GM15510 (cell line): ENCODE data around the gene DAO.

Experiments used
- POLR2A ChIP-seq: IDR thresholded peaks from 3 replicates; pipeline ENCODE4 v1.6.1; 2011; ENCODE audit warnings: borderline replicate concordance; ENCODE audit not compliant: insufficient read length; ENCODE audit errors: extremely low read depth

Gene DAO

GRCh38 chr12:108928695-108929094 is 48.8 kb downstream of the DAO start:
- no peak for TF ChIP-seq POLR2A

GRCh38 chr12:108930155-108930554 is 50.3 kb downstream of the DAO start:
- TF ChIP-seq POLR2A = no peak

DNA sequence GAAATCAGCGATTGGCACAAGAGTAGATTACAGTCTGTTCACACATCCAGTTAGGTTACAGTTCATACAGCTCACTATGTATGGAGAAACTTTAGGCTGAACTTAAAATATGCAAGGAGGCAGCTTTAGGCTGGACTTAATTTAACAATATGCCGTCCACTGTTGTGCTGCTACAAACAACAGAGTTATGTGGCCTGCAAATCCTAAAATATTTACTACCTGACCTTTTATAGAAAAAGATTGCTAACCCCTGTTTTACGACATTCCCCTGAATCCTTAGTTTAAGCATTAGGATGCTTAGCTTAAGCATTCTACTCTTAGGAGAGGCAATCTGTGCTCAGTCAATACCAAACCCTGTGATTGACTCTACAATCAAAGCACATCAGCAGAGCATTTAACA is 50.9 kb downstream of the DAO start:
- no peak for TF ChIP-seq POLR2A

DNA sequence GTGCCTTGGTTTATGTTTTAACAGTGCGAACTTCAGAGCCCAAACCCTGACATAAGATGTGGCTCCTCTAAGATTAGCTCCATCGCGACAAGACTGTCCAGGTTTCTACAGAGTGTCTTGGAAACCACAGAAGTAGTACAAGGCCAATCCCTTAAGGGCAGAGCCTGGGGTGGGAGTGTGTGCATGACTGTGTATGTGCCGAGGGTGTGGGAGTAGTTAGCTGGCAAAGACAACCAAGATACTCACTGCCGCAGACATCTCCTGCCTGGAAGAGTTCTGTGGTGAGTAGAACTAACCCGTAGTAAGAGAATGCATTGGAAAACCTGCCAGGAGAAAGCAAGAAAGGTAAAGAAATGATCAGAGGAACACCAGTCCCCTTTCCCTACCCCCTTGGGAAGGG is 54.1 kb downstream of the DAO start:
- TF ChIP-seq POLR2A = no peak

DNA sequence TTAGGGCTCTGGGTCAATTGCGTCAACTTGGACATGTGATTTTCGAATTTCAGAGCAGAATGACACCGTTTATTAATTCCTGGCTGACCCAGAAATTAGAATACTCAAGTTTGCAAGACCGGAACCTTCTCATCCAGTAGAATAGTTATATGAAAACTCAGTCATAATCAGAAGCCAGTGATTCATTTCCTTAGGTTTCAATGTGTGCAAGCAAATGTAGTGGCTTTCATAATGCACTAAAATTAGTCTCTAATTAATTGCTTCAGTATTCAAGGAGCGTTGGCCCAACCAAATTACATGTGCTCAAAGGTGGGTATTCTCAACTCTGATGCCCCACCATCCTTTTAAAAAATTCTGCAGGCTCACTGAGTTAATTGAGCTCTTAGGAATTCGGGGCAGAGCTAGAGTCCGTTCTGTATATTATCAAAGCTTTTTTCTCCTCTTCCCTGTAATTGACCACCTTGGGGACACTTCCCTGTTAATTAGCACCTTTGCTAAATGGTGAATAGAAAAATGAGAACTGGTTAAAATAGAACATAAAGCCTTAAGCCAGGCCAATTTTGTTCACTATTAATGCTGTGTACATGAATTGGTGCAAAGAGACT is 55.4 kb downstream of the DAO start:
- TF ChIP-seq POLR2A = no peak

DNA sequence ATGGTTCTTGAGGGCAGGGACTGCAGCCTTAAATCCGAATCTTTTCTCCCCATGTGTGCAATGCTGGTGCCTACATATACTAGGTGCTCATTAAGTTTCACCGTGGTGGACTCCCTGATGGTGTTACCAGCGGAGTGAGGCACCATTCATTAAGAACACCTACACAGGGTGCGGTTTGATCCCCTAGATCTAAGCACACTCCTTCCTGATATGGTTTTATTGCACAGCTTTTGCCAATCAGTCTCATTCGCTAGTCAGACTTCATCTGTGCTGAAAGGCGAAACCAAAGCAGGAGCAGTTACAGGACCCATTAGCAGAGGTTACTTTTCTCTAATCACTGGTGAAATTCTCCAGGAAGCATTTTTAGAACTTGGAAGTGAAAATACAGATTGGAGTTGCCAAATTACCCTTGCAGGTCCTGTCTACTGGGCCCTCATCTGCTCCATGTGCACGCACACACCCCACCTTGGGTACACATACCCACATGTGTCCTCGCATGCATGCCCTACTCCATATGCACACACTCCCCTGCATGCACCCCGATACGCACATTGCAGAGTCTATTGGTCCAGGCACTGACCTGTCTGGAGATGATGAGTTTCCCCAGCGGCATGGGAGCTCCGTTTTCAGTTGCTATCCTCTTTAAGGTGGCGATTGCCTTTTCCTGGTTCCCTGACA is 58.5 kb downstream of the DAO start:
- no peak for TF ChIP-seq POLR2A

- no peak for TF ChIP-seq POLR2A
Measured at GRCh38 chr12:108939594-108939993, 59.7 kb downstream of the DAO start.

DNA sequence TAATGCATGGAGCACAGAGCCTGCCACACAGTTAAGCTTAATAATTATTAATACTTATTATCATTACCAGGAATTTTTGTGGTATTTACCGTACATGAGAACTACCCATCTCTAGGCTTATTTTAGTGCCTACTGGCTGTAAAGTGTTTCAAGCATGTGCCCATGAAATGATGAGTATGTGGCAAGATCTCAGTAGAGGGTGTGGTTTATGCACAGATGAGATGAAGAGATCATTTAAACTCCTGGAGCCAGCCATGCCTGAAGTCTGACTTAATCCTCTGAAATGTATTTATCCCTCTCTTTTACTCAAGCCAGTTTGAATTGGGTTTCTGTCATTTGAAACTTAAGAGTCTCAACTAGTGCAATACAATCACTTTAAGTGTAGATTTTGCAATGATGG is 60.2 kb downstream of the DAO start:
- no peak for TF ChIP-seq POLR2A

- no peak for TF ChIP-seq POLR2A
Measured at GRCh38 chr12:108947097-108947496, 67.2 kb downstream of the DAO start.

- TF ChIP-seq POLR2A = no peak
Measured at GRCh38 chr12:108948367-108948766, 68.5 kb downstream of the DAO start.

DNA sequence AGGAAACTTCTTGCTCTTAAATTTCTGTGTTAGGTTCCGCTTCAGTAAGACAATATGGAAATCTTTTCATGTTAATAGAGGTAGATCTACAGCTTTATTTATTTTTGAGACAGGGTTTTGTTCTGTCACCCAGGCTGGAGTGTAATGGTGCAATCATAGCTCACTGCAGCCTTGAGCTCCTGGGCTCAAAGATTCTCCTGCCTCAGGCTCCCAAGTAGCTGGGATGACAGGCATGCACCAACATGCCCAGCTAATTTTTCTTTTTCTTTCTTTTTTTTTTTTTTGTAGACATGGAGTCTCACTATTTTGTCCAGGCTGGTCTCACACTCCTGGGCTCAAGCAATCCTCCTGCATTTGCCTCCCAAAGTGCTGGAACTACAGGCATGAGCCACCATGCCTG is 70.1 kb downstream of the DAO start:
- no peak for TF ChIP-seq POLR2A
